HG02981 (cell line): ENCODE data around the gene FEZF1.

Experiments
- ATAC-seq: cut with Tn5 transposase; IDR thresholded peaks from one replicate; pipeline ENCODE4 v1.9.1; 2021; ENCODE audit warnings: mild to moderate bottlenecking, moderate library complexity; ENCODE audit not compliant: unreplicated experiment

The FEZF1 gene

DNA sequence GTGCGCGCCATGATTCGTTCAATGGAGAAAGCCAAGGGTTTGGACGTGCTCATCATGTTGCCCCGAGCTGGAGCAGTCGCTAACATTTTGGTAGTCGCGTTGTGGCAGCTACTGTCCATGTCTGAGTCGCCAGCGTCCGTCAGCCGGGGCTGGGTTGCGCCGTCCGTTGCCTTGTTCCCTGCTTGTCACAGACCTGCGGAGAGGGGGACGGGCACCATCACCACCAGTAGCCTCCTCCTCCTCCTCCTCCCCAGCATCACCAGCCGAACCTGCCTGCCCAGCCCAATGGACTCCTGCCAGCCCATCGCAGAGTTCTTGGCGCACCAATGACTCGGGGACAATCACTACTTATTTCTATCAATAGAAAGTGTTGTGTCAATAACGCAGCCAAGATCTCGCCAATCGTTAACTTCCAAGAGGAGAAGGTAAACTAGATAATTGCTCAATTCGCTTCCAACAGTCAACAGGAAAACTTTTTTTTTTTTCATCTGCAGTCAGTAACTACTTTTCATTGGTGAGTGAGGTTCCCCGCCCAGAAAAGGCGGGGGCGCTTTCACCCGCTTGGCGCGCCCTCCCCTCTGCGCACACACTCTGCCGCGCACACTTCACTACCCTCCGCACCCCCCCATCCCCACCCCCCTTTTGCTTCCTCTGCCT is at the start of gene FEZF1:
Gene FEZF1, minus strand, starts transcription at position 432 of the 657 bp plus-strand sequence. Its CDS starts 313 bp downstream, at position 119.
- no peak for ATAC-seq

DNA sequence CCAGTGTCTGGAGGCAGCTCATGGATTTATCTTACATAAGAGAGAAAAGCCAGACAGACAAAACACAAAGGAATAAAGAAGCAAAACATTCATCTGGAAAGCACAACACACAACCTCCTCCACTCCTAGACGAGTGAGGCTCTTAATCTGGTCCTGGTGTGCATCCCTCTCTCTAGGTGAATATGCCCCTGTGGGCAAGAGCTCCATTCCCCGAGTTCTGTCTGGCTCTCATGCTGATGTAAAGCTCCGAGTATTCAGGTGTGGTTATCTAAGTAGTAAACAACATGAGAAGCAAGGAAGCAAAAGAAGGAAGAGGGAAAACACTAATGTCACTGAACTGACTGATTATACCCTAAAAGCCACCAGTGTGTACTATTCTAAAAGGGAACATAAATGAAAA is 47.9 kb upstream of the FEZF1 start:
- ATAC-seq: no peak

DNA sequence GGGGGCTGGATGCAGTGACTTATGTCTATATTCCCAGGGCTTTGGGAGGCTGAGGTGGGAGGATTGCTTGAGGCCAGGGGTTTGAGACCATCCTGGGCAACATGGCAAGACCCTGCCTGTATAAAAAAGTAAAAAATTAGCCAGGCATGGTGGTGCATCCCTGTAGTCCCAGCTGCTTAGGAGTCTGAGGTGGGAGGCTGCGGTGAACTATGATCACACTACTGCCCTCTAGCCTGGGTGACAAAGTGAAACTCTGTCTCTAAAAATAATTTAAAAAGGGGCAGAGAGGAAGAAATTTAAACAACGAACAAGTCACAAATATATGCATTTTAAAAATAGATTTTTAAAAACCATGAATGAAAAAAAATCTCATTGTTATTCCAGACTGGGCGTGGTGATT is 46.2 kb upstream of the FEZF1 start:
- ATAC-seq: no peak

DNA sequence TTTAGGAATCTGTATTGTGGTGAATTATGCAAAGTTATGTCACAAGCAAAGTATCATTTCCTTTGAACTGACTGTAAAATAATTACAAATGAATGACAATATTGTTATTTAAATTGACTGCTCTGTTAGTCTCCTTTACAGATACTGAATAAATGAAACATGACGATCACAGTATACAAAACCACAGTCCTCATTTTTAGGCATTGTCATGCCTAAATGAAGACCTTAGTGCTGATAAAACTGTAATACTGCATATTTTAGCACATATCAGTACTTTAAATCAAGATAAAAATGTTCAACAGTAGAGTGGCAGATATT is 39.7 kb upstream of the FEZF1 start:
- no peak for ATAC-seq

DNA sequence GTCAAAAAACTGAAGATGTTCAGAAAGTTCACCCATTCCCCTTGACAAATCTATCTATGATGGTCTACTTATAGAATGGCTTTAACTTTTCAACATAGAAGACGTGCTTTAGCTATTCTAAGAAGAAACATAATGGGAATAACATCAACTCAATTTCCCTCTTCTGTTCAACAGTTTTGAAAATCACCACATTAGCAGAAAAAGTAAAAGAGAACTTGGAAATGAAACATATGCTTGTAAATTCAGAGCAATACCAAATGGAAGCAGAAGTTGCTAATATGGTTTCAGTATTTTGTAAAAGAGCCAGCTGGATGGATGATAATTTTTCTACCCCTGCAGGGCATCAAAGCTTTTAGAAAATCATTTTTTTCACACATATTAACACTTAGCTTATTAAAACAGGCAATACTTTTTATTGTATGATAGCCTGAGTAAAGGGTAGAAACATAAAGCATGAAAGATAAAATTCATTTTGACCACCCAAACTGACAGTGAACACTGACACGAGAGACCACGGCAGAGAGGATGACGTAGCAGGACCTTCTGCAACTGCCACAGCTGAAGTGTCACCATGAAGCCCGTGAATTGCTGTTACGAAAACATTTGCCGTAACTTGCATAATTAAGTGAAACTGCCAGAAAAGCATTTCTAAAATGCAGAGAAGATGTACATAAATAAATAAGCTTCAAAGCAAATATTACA is 39.2 kb upstream of the FEZF1 start:
- no peak for ATAC-seq

DNA sequence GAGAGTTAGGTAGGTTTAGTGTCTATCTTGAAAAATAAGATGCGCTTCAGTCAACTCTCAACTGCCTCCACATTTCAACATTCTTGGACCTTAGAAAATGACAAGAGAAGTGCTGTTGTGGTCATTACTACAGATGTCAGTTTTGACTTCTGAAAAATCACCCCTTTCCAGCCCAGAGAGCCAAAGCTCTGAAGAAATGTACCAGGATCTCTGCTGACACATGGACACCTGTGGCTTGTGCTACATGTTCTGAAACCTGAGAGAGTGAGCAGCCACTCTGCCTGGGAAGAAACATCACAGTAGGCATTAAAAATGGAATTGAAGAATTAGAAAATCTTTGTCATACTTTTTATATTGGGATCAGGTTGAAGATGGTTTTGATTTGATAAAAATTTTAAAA is 35.9 kb upstream of the FEZF1 start:
- no peak for ATAC-seq

DNA sequence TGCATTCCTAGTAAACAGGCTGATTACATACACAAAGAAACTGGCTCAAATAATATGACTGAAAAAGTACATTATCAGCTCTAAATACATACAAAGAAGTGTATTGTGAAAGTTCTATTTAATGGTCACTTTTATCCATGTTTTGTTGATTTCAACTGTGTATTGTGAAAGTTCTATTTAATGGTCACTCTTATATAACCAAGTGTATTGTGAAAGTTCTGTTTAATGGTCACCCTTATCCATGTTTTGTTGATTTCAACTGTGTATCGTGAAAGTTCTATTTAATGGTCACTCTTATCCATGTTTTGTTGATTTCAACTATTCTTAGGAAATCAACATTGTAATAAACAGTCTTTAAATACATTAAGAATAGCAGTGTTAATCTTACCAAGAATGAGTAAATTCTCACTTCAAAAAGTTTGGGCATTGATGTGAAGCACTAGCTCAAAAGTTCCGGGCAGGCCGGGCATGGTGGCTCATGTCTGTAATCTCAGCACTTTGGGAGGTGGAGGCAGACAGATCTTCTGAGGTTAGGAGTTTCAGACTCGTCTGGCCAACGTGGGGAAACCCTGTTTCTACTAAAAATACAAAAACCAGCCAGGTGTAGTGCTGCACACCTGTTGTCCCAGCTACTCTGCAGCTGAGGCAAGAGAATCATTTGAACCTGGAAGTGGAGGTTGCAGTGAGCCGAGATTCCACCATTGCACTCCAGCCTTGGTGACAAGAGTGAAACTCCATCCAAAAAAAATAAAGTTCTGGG is 34.8 kb upstream of the FEZF1 start:
- ATAC-seq: no peak

DNA sequence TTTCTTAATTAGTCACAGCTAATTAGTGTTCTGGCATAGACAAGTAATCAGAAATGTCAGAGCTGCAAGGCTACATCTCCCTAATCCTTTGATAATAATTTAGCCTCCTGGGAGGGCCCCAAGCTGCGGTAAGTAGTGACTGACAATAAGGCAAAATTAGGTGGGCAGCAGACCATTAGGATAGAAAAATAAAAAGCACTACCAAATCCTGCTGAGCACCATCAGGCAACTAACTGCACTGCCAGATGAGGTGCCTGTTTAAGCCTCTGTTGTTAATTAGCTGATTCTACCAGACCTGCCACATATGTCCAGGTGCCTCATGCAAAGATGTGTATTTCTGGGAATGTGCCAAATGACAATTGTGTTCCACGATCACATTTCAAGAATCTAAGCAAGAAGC is 32.5 kb upstream of the FEZF1 start:
- no peak for ATAC-seq

DNA sequence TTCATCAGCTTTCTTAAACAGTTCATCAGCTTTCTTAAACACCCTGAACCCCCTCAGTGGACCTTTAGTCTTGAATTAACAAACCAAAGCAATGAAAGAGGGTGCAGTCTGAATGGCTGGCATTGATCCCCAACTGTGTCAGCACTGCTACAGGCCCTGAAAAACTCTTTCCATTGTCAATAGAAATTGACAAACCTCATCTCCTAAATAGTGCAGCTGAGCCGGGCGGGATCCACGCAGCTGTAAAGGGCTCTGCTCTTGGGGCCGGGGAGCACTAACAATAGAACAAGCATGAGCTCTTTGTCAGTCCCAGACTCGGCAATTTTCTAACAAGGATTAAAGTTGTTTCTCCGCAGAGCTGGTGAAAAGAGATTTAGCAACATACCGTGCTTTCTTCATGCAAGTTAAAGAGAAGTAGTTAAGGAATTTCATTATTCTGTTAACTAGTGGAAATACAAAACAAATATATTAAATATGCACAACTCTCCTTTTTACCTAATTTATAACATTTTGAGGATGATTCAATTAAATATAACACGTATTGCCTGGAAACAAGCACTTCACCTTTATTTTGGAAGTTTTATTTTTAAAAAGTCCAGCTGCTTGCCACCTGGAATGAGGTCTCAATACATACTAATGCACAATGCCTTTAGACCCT is 24.7 kb upstream of the FEZF1 start:
- no peak for ATAC-seq

DNA sequence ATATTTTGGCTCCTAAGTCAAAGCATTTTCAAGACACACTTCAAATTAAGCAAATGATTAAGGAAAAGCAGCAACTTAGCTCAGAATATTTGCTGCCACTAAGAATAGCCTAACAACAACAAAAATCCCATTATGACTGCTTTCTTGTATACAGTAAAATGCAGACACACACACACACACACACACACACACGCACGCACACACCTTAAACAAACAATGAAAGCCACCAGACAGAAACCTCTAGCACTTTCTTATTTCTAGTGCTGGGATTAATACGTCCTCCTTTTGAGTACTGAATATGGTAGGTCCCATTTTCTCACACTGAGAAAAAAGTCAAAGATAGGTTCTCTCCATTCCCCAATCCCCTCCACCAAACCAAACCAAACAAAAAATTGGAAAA is 23.4 kb upstream of the FEZF1 start:
- no peak for ATAC-seq

DNA sequence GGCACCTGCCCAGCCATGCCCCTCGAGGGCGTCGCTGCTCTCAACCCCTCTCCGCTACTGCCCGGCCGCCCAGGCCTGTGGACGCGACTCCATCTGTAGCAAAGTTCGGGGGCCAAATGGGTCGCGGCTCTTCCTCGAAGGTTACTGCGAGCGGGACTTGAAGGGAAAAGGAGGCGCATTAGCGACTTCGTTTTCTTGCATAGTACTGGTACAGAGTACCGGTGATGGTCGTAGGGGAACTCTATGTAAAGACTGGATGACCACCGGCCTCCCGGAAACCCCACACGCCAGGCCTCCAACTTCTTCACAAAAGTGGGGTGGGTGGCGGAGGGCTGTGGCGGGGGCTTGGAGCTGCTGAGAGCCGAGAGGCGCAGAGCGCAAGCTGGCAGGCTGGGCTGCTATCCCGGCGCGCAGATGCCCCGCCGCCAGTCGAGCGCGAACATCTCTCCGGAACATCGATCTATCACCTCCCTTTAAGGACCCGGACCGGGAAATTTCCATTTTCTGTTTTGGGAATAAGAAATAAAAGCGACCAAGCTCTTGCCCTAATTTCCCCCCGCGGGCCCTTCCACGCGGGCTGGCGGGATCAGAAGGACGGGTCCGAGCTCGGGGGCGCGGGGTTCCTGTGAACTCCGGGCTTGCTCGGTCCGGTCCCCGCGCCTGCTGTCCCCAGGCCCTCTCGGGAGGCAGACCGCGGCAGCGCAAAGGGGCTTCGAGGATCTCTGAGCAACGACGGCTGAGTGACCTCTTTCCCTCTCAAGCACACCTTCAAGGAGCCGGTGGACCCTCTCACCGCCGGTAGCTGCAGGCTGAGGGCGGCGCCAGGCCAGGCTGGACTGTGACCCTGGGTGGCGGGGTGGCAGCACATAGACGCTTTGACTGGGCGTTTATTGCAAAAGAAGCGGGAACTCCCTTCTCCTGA is 12.2 kb upstream of the FEZF1 start:
- no peak for ATAC-seq

DNA sequence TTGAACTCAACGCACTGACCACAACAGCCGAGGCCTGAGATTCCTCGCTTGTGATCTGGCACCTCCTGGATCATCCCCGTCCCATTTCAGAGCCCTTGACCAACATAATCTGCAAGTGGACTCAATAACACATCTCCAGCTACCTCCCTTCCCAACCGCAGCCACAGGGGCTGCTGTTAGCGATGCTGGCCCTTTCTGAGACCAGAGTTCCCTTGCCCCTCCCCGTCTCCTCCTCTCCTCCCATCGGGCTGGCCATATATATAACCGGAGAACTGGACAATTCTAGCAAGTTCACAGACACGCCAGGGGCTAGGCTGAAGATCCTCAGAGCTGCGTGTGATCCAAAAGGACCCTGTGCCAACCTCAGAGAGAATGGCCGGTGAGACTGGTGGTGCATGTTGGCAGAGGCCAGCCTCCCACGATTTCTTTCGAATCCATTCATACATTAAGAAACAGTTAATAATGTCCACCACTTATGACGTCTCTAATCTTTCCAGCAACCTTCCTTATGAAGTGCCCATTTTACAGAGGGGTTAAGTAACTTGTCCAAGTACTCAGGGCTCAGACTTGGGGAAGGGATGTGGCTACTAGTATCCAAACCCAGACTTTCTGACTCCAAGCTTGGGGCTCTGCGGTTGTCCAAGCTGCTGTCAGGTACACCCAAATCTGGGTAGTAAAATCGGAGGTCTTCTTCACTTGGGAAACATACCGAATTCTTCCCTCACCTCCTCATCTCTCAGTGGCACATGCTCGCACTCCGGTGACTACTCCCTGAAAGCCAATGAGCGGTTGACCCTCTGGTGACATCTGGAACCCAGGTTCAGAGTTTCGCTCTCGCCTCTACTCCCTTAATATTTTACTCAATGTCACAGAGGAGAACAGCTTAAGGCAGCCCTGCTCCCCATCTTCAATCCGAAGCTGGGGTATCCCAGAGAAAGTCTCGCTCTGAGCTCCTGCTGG is 11.2 kb upstream of the FEZF1 start:
- ATAC-seq: no peak

DNA sequence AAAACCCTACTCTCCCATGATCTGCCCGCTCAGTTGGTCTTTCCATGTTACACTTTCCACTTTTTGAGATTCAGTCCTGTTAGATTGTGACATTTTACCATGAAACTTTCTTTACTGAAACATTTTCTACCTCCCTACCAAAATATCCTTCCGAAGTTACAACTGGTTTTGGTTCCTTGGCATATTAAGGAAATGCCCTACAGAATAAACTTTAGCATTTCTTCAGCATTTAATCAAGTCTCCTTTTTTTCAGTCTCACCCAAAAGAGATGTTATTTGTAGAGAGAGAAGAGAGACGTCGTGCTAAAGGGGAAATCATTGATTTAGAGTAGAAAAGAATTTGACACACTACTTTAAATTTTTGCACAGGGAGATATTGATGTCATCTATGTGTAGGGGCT is 9.7 kb upstream of the FEZF1 start:
- no peak for ATAC-seq

DNA sequence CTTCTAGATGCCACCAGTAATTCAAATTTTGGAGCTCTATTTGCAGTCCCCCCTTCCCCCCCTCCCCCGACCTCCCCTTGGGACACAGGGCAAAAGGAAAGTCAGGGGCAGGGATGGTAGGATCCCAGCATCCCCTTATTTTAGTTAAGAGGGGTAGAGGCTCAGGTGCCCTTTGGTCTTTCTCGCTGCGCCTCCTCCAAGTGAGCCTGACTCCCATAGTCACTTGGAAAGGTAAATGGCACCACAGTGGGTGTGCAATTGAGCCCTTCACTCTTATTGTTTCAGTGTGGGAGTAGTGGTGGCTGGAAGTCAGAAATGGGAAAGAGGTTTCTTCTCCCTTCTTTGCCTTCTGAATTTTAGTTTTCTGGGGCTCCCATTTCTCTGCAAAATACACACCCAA is 8.2 kb upstream of the FEZF1 start:
- ATAC-seq: no peak

DNA sequence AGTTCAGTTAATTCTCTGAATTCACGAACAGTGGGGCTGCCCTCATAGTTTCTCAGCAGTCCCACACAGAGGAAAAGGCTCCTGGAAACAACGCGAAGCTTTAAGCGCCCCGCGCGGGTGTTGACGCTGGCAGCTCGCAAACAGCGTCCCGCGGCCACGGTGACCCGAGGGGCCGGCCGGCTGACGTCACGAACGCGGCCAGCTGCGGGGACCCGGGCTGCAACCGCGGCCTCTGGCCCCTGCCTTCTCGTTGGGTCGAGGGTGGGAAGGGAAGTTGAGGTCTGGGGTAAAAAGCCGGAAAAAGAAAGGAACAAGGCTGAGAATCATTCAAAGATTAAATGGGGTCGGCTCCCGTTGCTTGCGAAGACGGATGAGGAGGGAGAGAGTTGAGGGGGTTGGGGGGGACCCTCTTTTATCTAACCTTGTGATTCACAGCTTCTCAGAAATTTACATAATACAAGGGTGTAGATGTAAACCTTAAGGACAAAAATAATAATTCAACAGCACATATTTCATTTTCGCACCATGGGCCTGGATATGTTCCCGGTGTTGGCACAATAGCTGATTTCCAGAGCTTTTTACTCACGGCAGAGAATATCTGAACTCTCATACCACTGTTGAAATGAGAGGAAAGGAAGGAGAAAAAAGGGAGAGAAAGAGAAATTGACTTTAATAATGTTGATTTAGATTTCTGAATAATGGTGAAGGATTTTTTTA is 7.3 kb upstream of the FEZF1 start:
- no peak for ATAC-seq

DNA sequence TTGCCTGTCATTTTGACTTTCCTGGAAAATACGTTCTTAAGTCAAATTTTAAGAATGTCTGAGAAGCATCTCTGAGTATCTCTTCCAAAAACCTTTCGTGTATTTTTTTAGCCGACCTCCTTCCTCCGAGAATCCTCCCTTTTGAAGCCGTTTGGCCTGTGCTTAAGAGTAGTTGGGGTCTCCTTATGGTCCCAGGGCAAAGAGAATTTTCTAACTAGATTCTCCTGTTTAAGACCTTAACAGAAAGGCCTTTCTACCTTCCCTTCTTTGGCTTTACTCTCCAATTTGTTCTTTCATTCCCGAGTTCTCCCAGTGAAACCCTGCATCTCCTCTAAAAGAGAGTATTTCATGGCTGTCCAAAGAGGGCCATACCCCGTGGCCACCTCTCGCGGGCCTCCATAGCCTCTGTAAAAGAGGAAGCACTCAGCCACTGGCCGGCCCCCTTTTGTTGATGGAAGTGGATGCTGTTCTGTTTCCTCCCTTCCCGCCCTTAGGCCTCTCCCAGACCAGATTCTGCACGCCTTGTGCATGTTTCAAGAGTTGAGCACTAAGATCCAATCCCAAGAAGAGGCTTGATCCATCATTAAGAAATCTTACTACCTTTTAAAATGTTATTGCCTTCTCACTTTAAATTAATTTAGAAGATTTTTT is 6.6 kb upstream of the FEZF1 start:
- no peak for ATAC-seq

DNA sequence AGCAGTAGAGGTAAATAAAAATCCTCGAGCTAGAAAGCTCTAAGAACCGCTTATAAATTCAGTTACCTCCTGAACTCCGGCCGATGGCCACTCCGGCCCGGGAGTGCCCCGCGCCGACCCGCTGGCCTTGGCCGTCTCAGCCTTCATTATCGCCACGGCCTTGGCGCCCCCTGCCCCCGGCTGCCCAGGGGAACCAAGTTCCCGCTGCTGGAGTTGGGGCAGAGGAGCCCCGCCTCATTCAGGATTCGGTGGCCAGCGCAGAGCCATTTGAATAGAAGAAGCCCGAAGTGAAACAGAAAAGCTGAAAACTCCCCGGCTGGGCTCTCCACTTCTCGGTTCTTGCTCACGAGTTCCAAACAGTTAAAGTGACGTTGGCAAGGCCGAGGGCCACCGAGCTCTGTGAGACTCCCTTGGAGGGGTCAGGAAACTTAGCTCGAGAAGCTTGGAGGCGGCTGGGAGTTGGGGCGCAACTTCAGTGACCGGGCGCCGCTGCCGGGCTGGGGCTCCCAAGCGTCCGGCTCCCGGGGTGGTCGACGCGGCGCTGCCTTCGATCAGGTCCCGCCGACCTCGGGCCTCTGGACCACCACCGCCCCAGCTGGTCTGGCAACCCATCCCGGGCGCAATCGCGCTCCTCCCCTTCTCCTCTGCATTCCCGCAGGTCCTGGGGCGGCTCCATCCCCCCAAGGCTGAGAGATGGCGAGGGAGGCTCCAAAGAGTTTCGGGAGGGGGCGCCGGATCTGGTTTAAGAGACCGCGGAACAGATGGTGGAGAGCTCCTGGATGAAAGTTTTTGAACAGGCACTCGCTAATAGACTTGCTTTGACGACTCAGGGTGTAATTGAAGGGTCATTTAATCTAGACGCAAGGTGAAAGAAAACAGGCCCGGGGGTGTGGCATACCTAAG is 5.8 kb upstream of the FEZF1 start:
- no peak for ATAC-seq
